A549 (cell line): ENCODE results near the gene PDHX.

Source experiments
- CBX8 ChIP-seq: fragments of 200-600 bp; sonication (generic); IDR thresholded peaks from 2 replicates; pipeline ENCODE4 v1.6.1; 2016
- CHD2 ChIP-seq: fragments of 150-350 bp; IDR thresholded peaks from 2 replicates; pipeline ENCODE4 v1.6.1; 2014; ENCODE audit warnings: low read length; ENCODE audit not compliant: partially characterized antibody
- CTCF ChIP-seq: fragments of >200 bp; sonication (Bioruptor Twin); formaldehyde crosslinking; IDR thresholded peaks from 3 replicates; pipeline ENCODE4 v1.5.1; 2016
- EP300 ChIP-seq, 2 experiments: fragments of >200 bp; sonication (Bioruptor Twin); formaldehyde crosslinking; IDR thresholded peaks; 2 replicates in 1 of 2; 3 replicates in 1 of 2; pipeline ENCODE4 v1.6.1; 2016 to 2017
- MAFK ChIP-seq: fragments of 450-650 bp; IDR thresholded peaks from 2 replicates; pipeline ENCODE4 v1.6.1; 2014; ENCODE audit not compliant: partially characterized antibody
- NFE2L2 ChIP-seq: fragments of 150-350 bp; conservative IDR thresholded peaks from 2 replicates; pipeline ENCODE4 v1.6.1; 2014; ENCODE audit warnings: low read length
- NR3C1 ChIP-seq: fragments of >200 bp; sonication (Bioruptor Twin); formaldehyde crosslinking; IDR thresholded peaks from 3 replicates; pipeline ENCODE4 v1.6.1; 2017
- POLR2A ChIP-seq: IDR thresholded peaks from 2 replicates; pipeline ENCODE4 v1.6.1; 2012; ENCODE audit warnings: mild to moderate bottlenecking, low read length
- RAD21 ChIP-seq, 2 experiments: fragments of >200 bp in 1 of 2; sonication (Bioruptor Twin) in 1 of 2; formaldehyde crosslinking in 1 of 2; IDR thresholded peaks in 1 of 2; conservative IDR thresholded peaks in 1 of 2; 2 replicates in 1 of 2; 3 replicates in 1 of 2; pipeline ENCODE4 v1.6.1; 2012 to 2018; ENCODE audit warnings: inconsistent platforms in 1 of 2
- RNF2 ChIP-seq: fragments of 200-600 bp; sonication (generic); IDR thresholded peaks from 2 replicates; pipeline ENCODE4 v1.6.1; 2016; ENCODE audit warnings: low read depth, mild to moderate bottlenecking, antibody characterized with exemption, moderate library complexity, borderline replicate concordance
- SMC3 ChIP-seq: fragments of >200 bp; sonication (Bioruptor Twin); formaldehyde crosslinking; IDR thresholded peaks from 3 replicates; pipeline ENCODE4 v1.6.1; 2018; ENCODE audit warnings: inconsistent platforms
- USF2 ChIP-seq: fragments of 450-650 bp; IDR thresholded peaks from 2 replicates; pipeline ENCODE4 v1.6.1; 2014; ENCODE audit warnings: antibody characterized with exemption

- no peak for TF ChIP-seq CTCF
- no peak for TF ChIP-seq CHD2
- no peak for TF ChIP-seq USF2
- TF ChIP-seq POLR2A: no peak
- TF ChIP-seq SMC3: no peak
- no peak for TF ChIP-seq NFE2L2
- TF ChIP-seq RAD21 (conservative IDR thresholded peaks at IDR 0.05 in 1 of 2, IDR thresholded peaks at IDR 0.05 in 1 of 2): no peak
- no peak for TF ChIP-seq MAFK
- no peak for TF ChIP-seq CBX8
- TF ChIP-seq NR3C1: no peak
- no peak for TF ChIP-seq EP300 (IDR thresholded peaks at IDR 0.05)
- no peak for TF ChIP-seq RNF2
Measured at GRCh38 chr11:35043936-35044335, 127.5 kb downstream of the PDHX start.
